HepG2 (cell line): ENCODE measurements around the gene VANGL2. TPM values are rescaled to one million over a fixed set of nuclear protein-coding genes. Genes with fewer than 3 reads are reported as not detected.

Experiments
- ATAC-seq: fragments of 200-7000 bp; cut with Tn5 transposase; 3 replicates; pipeline ENCODE4 v1.9.1; 2020; ENCODE audit warnings: mild to moderate bottlenecking, moderate library complexity
- BruUV-seq: library from RNA; stranded (reverse); fragments of 400-500 nt; replicated peaks from 2 replicates; lab custom pipeline; 2021; lab: Mats Ljungman, UMichigan
- CTCF ChIA-PET: fragments of 300-600 bp; formaldehyde crosslinking; extraction: SDS; loops from one replicate; lab custom pipeline; 2021; ENCODE audit warnings: low total read pairs, inconsistent platforms, low intra/inter-chr PET ratio; lab: Yijun Ruan, JAX
- POLR2A ChIA-PET: fragments of 350-600 bp; sonication (Branson Sonifier 250); formaldehyde crosslinking; loops from one replicate; lab custom pipeline; 2020; ENCODE audit warnings: antibody characterized with exemption, inconsistent platforms; lab: Yijun Ruan, JAX
- DNase-seq: peaks from one replicate; pipeline ENCODE4 v3.0.0-alpha.2; 2015; ENCODE audit warnings: low spot score
- FAIRE-seq: peaks from 3 replicates; lab custom pipeline; 2011; peaks lifted over from hg19 to GRCh38; lab: Jason Lieb, UNC
- H2AFZ ChIP-seq: one replicate; pipeline ENCODE4 v1.6.1; 2011; ENCODE audit warnings: low read length, inconsistent platforms
- H3K27ac ChIP-seq: fragments of 300-600 bp; 3 replicates; pipeline ENCODE4 v1.8.0; 2011; ENCODE audit warnings: mixed run types, mild to moderate bottlenecking, mixed read lengths, low read length, inconsistent platforms; ENCODE audit not compliant: insufficient read depth; ENCODE audit errors: extremely low read length
- H3K27me3 ChIP-seq, 2 experiments: fragments of 200-600 bp in 1 of 2; 2 replicates in 1 of 2; 3 replicates in 1 of 2; pipeline versions ENCODE4 v1.6.0 to v1.8.0; 2011; ENCODE audit warnings: low read length in 2 of 2, mild to moderate bottlenecking in 2 of 2, moderate library complexity in 2 of 2, inconsistent platforms in 1 of 2; ENCODE audit not compliant: insufficient read depth in 2 of 2, control insufficient read depth in 1 of 2
- H3K36me3 ChIP-seq, 2 experiments: fragments of 200-600 bp in 1 of 2; replicated peaks in 1 of 2; 2 replicates in 1 of 2; 3 replicates in 1 of 2; pipeline versions ENCODE4 v1.5.1 to v1.8.0; 2011; ENCODE audit warnings: low read length in 2 of 2, inconsistent platforms in 1 of 2; ENCODE audit not compliant: insufficient read depth in 2 of 2, control insufficient read depth in 1 of 2
- H3K4me1 ChIP-seq: 2 replicates; pipeline ENCODE4 v1.5.1; 2012; ENCODE audit warnings: low read length, inconsistent platforms; ENCODE audit not compliant: insufficient read depth
- H3K4me2 ChIP-seq: 2 replicates; pipeline ENCODE4 v1.6.0; 2011; ENCODE audit warnings: low read depth, low read length, inconsistent platforms
- H3K4me3 ChIP-seq, 3 experiments: fragments of 200-600 bp in 1 of 3; sonication (generic), shearing (Covaris generic) in 1 of 3; replicated peaks in 1 of 3; 2 replicates each; pipeline ENCODE4 v1.5.1; 2011 to 2016; ENCODE audit warnings: low read length in 3 of 3, inconsistent platforms in 2 of 3, low read depth in 2 of 3, mild to moderate bottlenecking in 2 of 3, control low read depth in 1 of 3, mixed read lengths in 1 of 3; ENCODE audit not compliant: insufficient read depth in 1 of 3
- H3K79me2 ChIP-seq: one replicate; pipeline ENCODE4 v1.6.1; 2011; ENCODE audit warnings: low read length, inconsistent platforms; ENCODE audit not compliant: insufficient read depth
- H3K9ac ChIP-seq: 2 replicates; pipeline ENCODE4 v1.6.0; 2011; ENCODE audit warnings: mild to moderate bottlenecking, low read depth, low read length, inconsistent platforms; ENCODE audit not compliant: insufficient read depth
- H3K9me3 ChIP-seq: 2 replicates; pipeline ENCODE4 v1.5.1; 2012; ENCODE audit warnings: mild to moderate bottlenecking, low read length
- H4K20me1 ChIP-seq: 2 replicates; pipeline ENCODE4 v1.6.0; 2011; ENCODE audit warnings: inconsistent platforms, mild to moderate bottlenecking, low read length, moderate library complexity; ENCODE audit not compliant: insufficient read depth
- ATF4 ChIP-seq, 2 experiments: fragments of 450-650 bp in 1 of 2; sonication (generic) in 1 of 2; formaldehyde crosslinking; IDR thresholded peaks; 2 replicates each; pipeline versions ENCODE4 v1.5.0 to v1.8.0; 2020 to 2022; ENCODE audit warnings: mild to moderate bottlenecking in 1 of 2, missing genetic modification reagents in 1 of 2
- BRCA1 ChIP-seq: sonication (generic); formaldehyde crosslinking; IDR thresholded peaks from 2 replicates; pipeline ENCODE4 v1.4.0; 2020; ENCODE audit warnings: missing genetic modification reagents
- CEBPB ChIP-seq: IDR thresholded peaks from 2 replicates; pipeline ENCODE4 v1.6.1; 2011; ENCODE audit warnings: low read depth, low read length, improper control_type of control experiment, borderline replicate concordance
- CEBPG ChIP-seq: IDR thresholded peaks from 2 replicates; pipeline ENCODE4 v1.6.1; 2016
- ETV6 ChIP-seq: sonication (generic); formaldehyde crosslinking; conservative IDR thresholded peaks from 2 replicates; pipeline ENCODE4 v1.4.0; 2020; ENCODE audit warnings: missing genetic modification reagents
- KAT2B ChIP-seq: fragments of 150-350 bp; IDR thresholded peaks from 2 replicates; pipeline ENCODE4 v1.6.1; 2014; ENCODE audit warnings: low read depth, low read length, borderline replicate concordance
- PRDM4 ChIP-seq: sonication (generic); formaldehyde crosslinking; IDR thresholded peaks from 2 replicates; pipeline ENCODE4 v1.9.0; 2021; ENCODE audit warnings: missing genetic modification reagents, borderline replicate concordance
- RFX1 ChIP-seq: fragments of 450-650 bp; IDR thresholded peaks from 2 replicates; pipeline ENCODE4 v1.6.1; 2017
- ZNF260 ChIP-seq: sonication (generic); formaldehyde crosslinking; IDR thresholded peaks from 2 replicates; pipeline ENCODE4 v1.4.0; 2020; ENCODE audit warnings: missing genetic modification reagents, low read depth, mild to moderate bottlenecking, borderline replicate concordance
- ZNF292 ChIP-seq: sonication (generic); formaldehyde crosslinking; IDR thresholded peaks from 2 replicates; pipeline ENCODE4 v1.8.1; 2022; ENCODE audit warnings: mild to moderate bottlenecking, low read depth, missing genetic modification reagents, borderline replicate concordance
- ZNF501 ChIP-seq: sonication (generic); formaldehyde crosslinking; IDR thresholded peaks from 2 replicates; pipeline ENCODE4 v1.5.1; 2020; ENCODE audit warnings: mild to moderate bottlenecking, moderate library complexity, missing genetic modification reagents
- ZNF713 ChIP-seq: sonication (generic); formaldehyde crosslinking; IDR thresholded peaks from 2 replicates; pipeline ENCODE4 v1.4.0; 2020; ENCODE audit warnings: mild to moderate bottlenecking, missing genetic modification reagents
- WGBS: methylation state at CpG from one replicate; pipeline ENCODE4 v1.1.6; 2017; ENCODE audit warnings: low lambda C conversion rate; 5-methylcytosine and 5-hydroxymethylcytosine counted together
- in situ Hi-C: cut with HindIII; loops from 2 replicates; pipeline ENCODE4 v1.10.0; 2017; ENCODE audit warnings: low pct_unique_long_range_greater_than_20kb; ENCODE audit not compliant: extremely low pct_ligation_motif_present
- intact Hi-C: fragments of 100-400 bp; cut with micrococcal nuclease; formaldehyde crosslinking; loops from one replicate; pipeline ENCODE4 v1.10.0; 2022; ENCODE audit not compliant: unreplicated experiment
- polyA plus RNA-seq, 8 experiments: library from polyadenylated mRNA; depleted of rRNA in 3 of 8; stranded (reverse) in 7 of 8; unstranded in 1 of 8; fragments of >200 nt; fragmentation: Illumina TruSeq in 4 of 8; extraction: Trizol in 4 of 8; gene quantifications; 2 replicates each; pipeline versions ENCODE4 v1.2.1 to v1.2.3, GENCODE V29; 2011 to 2016; ENCODE audit warnings: low read depth in 4 of 8, missing spikeins in 1 of 8, mixed read lengths in 1 of 8; ENCODE audit not compliant: insufficient read depth in 1 of 8
- total RNA-seq, 5 experiments: library from RNA; depleted of rRNA; stranded (reverse); fragments of >200 nt; fragmentation: Illumina TruSeq; extraction: Trizol; gene quantifications; 2 replicates each; pipeline ENCODE4 v1.2.3, GENCODE V29; 2016; ENCODE audit warnings: low read depth in 1 of 5

Gene VANGL2
- total and polyA plus RNA-seq, 2 of the 13 experiments (the other 11 are each of a cell fraction or from before 2014, with no cell fraction given) = 0.09 TPM; not detected in 1

- in situ Hi-C loops = no loop called here
- Histone ChIP-seq H4K20me1 (no peaks in the 10 kb centered on the region), H2AFZ (no peak overlapping the region), H3K4me1 (peaks cover 7% of the 10 kb centered on the region; the same call in 1 of the 2 replicates), H3K36me3 (peaks cover 5 to 17% of the 10 kb centered on the region in 2 experiments), H3K79me2 (no peaks in the 10 kb centered on the region), H3K27me3 (no peaks in the 10 kb centered on the region), H3K27ac (no peak overlapping the region), H3K4me2 (no peak overlapping the region), H3K4me3 (no peak overlapping the region), H3K9me3 (no peaks in the 10 kb centered on the region), H3K9ac (no peak overlapping the region)
- CTCF ChIA-PET = no interaction called here
- POLR2A ChIA-PET = no interaction called here
- DNase-seq (no peak), FAIRE-seq (no peak), ATAC-seq (no peak)
- no peak for TF ChIP-seq BRCA1 (CRISPR knock-in tag)
- TF ChIP-seq ZNF292 = no peak
- TF ChIP-seq ZNF260 = no peak
- BruUV-seq = no TSS peak
- 98% methylated on average over 4 of the region's 4 CpGs for WGBS
- intact Hi-C loops = no loop called here
Observed at GRCh38 chr1:160361814-160362167, 38.6 kb upstream of the VANGL2 start.

GRCh38 chr1:160362168-160362957 is 38.0 kb upstream of the VANGL2 start:
- Histone ChIP-seq H3K27ac (no peak overlapping the region), H2AFZ (no peak overlapping the region), H3K4me3 (no peak overlapping the region), H4K20me1 (no peaks in the 10 kb centered on the region), H3K27me3 (no peaks in the 10 kb centered on the region), H3K4me1 (peaks cover 11% of the 10 kb centered on the region), H3K9me3 (no peaks in the 10 kb centered on the region), H3K79me2 (no peaks in the 10 kb centered on the region), H3K4me2 (no peak overlapping the region), H3K9ac (no peak overlapping the region), H3K36me3 (peaks cover 3 to 12% of the 10 kb centered on the region in 2 experiments; a peak in 4 of 5 replicates)
- intact Hi-C loops (no loop called here), in situ Hi-C loops (no loop called here)
- no TSS peak for BruUV-seq
- ChIA-PET CTCF (no interaction called here), POLR2A (interaction anchor here (0.6 kb wide), 1 partner anchor 87 kb away, joined by 3 read pairs; no protein-coding TSS in a partner anchor)
- DNase-seq (no peak), FAIRE-seq (no peak), ATAC-seq (no peak)
- TF ChIP-seq KAT2B (no peak), PRDM4 (no peak), ETV6 (CRISPR knock-in tag) (no peak), CEBPB (peak; percentile 56), ZNF713 (CRISPR knock-in tag) (no peak), ATF4 (CRISPR knock-in tag; IDR thresholded peaks at IDR 0.05) (peak in 1 of 2 experiments; percentile 93; a peak in 2 of 4 replicates), ZNF501 (CRISPR knock-in tag) (no peak), RFX1 (no peak), CEBPG (CRISPR knock-in tag) (0 out of 2 replicates have a peak, but pooled peaks have one; percentile 39)
- WGBS = 92% methylated on average over 9 of the region's 9 CpGs
